ENCODE results near the gene ITGA11. TPM values are rescaled to one million over a fixed set of nuclear protein-coding genes. Genes with fewer than 3 reads are reported as not detected.

The ITGA11 gene
- total RNA-seq, 1 donor from 2014 or later = 0.28 TPM

GRCh38 chr15:68430471-68431036 lies 1.4 kb downstream of the ITGA11 start:
- no peak for DNase-seq (ENCODE audit: low spot score)
- H3K4me3 Mint-ChIP-seq (ENCODE audit: unreplicated experiment) = no peak overlapping the region
- TF ChIP-seq, protein P1, sequence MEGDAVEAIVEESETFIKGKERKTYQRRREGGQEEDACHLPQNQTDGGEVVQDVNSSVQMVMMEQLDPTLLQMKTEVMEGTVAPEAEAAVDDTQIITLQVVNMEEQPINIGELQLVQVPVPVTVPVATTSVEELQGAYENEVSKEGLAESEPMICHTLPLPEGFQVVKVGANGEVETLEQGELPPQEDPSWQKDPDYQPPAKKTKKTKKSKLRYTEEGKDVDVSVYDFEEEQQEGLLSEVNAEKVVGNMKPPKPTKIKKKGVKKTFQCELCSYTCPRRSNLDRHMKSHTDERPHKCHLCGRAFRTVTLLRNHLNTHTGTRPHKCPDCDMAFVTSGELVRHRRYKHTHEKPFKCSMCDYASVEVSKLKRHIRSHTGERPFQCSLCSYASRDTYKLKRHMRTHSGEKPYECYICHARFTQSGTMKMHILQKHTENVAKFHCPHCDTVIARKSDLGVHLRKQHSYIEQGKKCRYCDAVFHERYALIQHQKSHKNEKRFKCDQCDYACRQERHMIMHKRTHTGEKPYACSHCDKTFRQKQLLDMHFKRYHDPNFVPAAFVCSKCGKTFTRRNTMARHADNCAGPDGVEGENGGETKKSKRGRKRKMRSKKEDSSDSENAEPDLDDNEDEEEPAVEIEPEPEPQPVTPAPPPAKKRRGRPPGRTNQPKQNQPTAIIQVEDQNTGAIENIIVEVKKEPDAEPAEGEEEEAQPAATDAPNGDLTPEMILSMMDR (IDR thresholded peaks at IDR 0.05; ENCODE audit: unreplicated experiment) = no peak
- H3K27me3 Mint-ChIP-seq (ENCODE audit: unreplicated experiment) = peaks cover 26% of the 10 kb centered on the region
- peaks cover 9% of the 10 kb centered on the region for H3K36me3 Mint-ChIP-seq (ENCODE audit: low read depth, unreplicated experiment)
- no peaks in the 10 kb centered on the region for H3K9me3 Mint-ChIP-seq (ENCODE audit: unreplicated experiment)
- H3K27ac Mint-ChIP-seq (ENCODE audit: unreplicated experiment) = no peak overlapping the region
- peaks cover 9% of the 10 kb centered on the region for H3K4me1 Mint-ChIP-seq (ENCODE audit: unreplicated experiment)

GRCh38 chr15:68429691-68430470 lies 2.1 kb downstream of the ITGA11 start:
- H3K4me3 Mint-ChIP-seq (ENCODE audit: unreplicated experiment) = no peak overlapping the region
- TF ChIP-seq, protein P1 (IDR thresholded peaks at IDR 0.05; ENCODE audit: unreplicated experiment) = no peak
- no peak overlapping the region for H3K27ac Mint-ChIP-seq (ENCODE audit: unreplicated experiment)
- peaks cover 9% of the 10 kb centered on the region for H3K4me1 Mint-ChIP-seq (ENCODE audit: unreplicated experiment)
- DNase-seq (ENCODE audit: low spot score) = no peak
- H3K27me3 Mint-ChIP-seq (ENCODE audit: unreplicated experiment) = peaks cover 26% of the 10 kb centered on the region
- H3K9me3 Mint-ChIP-seq (ENCODE audit: unreplicated experiment) = no peaks in the 10 kb centered on the region
- peaks cover 9% of the 10 kb centered on the region for H3K36me3 Mint-ChIP-seq (ENCODE audit: low read depth, unreplicated experiment)

DNA sequence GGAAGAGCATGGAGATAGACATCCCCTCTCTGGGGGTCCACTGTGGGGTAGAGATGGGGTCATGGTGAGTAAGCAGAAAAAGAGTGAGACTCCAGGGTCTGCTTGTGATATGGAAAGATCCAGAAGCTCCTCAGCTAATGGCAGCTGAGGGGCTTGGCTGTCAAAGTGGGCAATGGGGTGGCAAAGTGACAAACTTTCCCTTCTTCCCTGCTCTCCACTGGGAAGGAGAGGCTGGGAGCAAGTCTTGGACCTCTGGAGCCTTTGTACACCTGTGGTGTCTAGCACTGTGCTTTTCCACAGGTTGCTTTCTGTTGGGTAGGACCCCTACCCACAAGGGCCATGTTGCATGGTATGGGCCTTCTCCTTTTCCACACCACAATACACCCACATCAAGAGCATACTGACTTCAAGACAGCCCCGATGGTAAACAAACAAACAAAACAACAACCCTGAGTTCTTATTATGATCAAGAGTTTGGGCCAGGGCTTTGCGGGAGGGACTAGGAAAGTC lies 3.5 kb downstream of the ITGA11 start:
- H3K9me3 Mint-ChIP-seq (ENCODE audit: unreplicated experiment) = no peaks in the 10 kb centered on the region
- H3K4me1 Mint-ChIP-seq (ENCODE audit: unreplicated experiment) = peaks cover 9% of the 10 kb centered on the region
- H3K27me3 Mint-ChIP-seq (ENCODE audit: unreplicated experiment) = peaks cover 26% of the 10 kb centered on the region

DNA sequence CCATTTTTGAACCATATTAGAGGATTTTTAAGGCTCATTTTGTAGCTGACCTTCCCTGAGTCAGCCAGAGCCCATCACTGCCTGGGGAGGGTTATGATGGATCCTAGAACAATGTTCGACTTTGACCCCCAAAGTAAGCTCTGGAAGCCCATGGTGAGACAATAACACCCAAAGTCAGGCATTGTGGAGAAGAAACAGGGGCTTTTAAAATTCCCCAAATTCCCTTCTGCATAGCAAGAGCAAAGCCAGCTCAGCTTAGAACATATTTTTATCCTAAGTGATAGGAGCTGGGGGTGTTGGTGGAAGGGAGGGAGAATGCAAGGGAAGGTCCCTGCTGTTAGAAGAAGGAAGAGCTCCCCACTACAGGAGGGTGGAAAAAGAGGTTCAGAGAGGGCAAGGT lies 4.0 kb downstream of the ITGA11 start:
- no peak for DNase-seq (ENCODE audit: low spot score)
- H3K27me3 Mint-ChIP-seq (ENCODE audit: unreplicated experiment) = peaks cover 22% of the 10 kb centered on the region
- H3K9me3 Mint-ChIP-seq (ENCODE audit: unreplicated experiment) = no peaks in the 10 kb centered on the region
- peaks cover 8% of the 10 kb centered on the region for H3K36me3 Mint-ChIP-seq (ENCODE audit: low read depth, unreplicated experiment)
- no peak overlapping the region for H3K27ac Mint-ChIP-seq (ENCODE audit: unreplicated experiment)
- TF ChIP-seq, protein P1 (IDR thresholded peaks at IDR 0.05; ENCODE audit: unreplicated experiment) = no peak
- H3K4me1 Mint-ChIP-seq (ENCODE audit: unreplicated experiment) = peaks cover 8% of the 10 kb centered on the region
- H3K4me3 Mint-ChIP-seq (ENCODE audit: unreplicated experiment) = no peak overlapping the region

More for the DNA sequence above, 3.5 kb downstream of the ITGA11 start:
- TF ChIP-seq, protein P1 (IDR thresholded peaks at IDR 0.05; ENCODE audit: unreplicated experiment) = no peak
- H3K4me3 Mint-ChIP-seq (ENCODE audit: unreplicated experiment) = no peak overlapping the region
- peaks cover 9% of the 10 kb centered on the region for H3K36me3 Mint-ChIP-seq (ENCODE audit: low read depth, unreplicated experiment)
- DNase-seq (ENCODE audit: low spot score) = no peak
- no peak overlapping the region for H3K27ac Mint-ChIP-seq (ENCODE audit: unreplicated experiment)

GRCh38 chr15:68427366-68427765 lies 4.6 kb downstream of the ITGA11 start:
- Mint-ChIP-seq H3K9me3 (ENCODE audit: unreplicated experiment) (no peaks in the 10 kb centered on the region), H3K27me3 (ENCODE audit: unreplicated experiment) (peaks cover 17% of the 10 kb centered on the region), H3K27ac (ENCODE audit: unreplicated experiment) (no peak overlapping the region), H3K4me3 (ENCODE audit: unreplicated experiment) (no peak overlapping the region), H3K36me3 (ENCODE audit: low read depth, unreplicated experiment) (peaks cover 2% of the 10 kb centered on the region), H3K4me1 (ENCODE audit: unreplicated experiment) (peaks cover 2% of the 10 kb centered on the region)
- TF ChIP-seq, protein P1 (IDR thresholded peaks at IDR 0.05; ENCODE audit: unreplicated experiment) = no peak
- no peak for DNase-seq (ENCODE audit: low spot score)

Measured in endothelial cell (in vitro differentiated cells).